ENCODE results near the gene DESI1. TPM values are rescaled to one million over a fixed set of nuclear protein-coding genes. Genes with fewer than 3 reads are reported as not detected.

The DESI1 gene
- total RNA-seq, 1 experiment from 2014 or later = 40.8 TPM

- H3K4me2 ChIP-seq (ENCODE audit: low read length) = no peak overlapping the region
- H3K4me1 ChIP-seq (ENCODE audit: control insufficient read depth in 1 of 2, insufficient read depth in 2 of 2, low read length in 2 of 2) = no peaks in the 10 kb centered on the region
- ATAC-seq = no peak
- no peak overlapping the region for H3K27ac ChIP-seq (ENCODE audit: low read depth, low read length)
- H3K79me2 ChIP-seq (ENCODE audit: insufficient read depth, low read length) = no peaks in the 10 kb centered on the region
- 0 out of 4 replicates have a peak, but pooled peaks cover 2 to 11% of the 10 kb centered on the region in 2 experiments for H3K36me3 ChIP-seq (ENCODE audit: control insufficient read depth in 1 of 2, insufficient read depth in 2 of 2, low read length in 2 of 2)
- intact Hi-C loops (cut with micrococcal nuclease) = no loop called here
- no peaks in the 10 kb centered on the region for H3K27me3 ChIP-seq (ENCODE audit: insufficient read depth, low read length)
- no peak overlapping the region for H3K4me3 ChIP-seq (replicated peaks in 1 of 2; ENCODE audit: low read depth in 1 of 2, low read length in 2 of 2)
- no peak overlapping the region for H2AFZ ChIP-seq (ENCODE audit: low read depth, low read length, poor library complexity, severe bottlenecking)
- H3K9me3 ChIP-seq (ENCODE audit: control insufficient read depth in 1 of 2, insufficient read depth in 1 of 2, low read depth in 1 of 2, low read length in 2 of 2) = no peaks in the 10 kb centered on the region
- no peaks in the 10 kb centered on the region for H3K9me2 ChIP-seq (ENCODE audit: insufficient read depth)
- TF ChIP-seq EZH2phosphoT487 (IDR thresholded peaks at IDR 0.05; ENCODE audit: borderline replicate concordance) (no peak), CEBPB (IDR thresholded peaks at IDR 0.05; ENCODE audit: low read depth) (no peak), POLR2A (IDR thresholded peaks at IDR 0.05; ENCODE audit: borderline replicate concordance, extremely low read depth, insufficient read depth, insufficient read length) (no peak), POLR2AphosphoS5 (IDR thresholded peaks at IDR 0.05; ENCODE audit: low read depth, low read length) (no peak), REST (IDR thresholded peaks at IDR 0.05; ENCODE audit: low read depth) (no peak), SP1 (IDR thresholded peaks at IDR 0.05; ENCODE audit: low read depth) (no peak), CBX3 (IDR thresholded peaks at IDR 0.05; ENCODE audit: low read depth) (no peak), CTCF (IDR thresholded peaks at IDR 0.05 in 2 of 3, conservative IDR thresholded peaks at IDR 0.05 in 1 of 3; ENCODE audit: borderline replicate concordance in 1 of 3, insufficient read depth in 1 of 3, low read depth in 2 of 3, low read length in 2 of 3) (no peak), FOSL1 (IDR thresholded peaks at IDR 0.05; ENCODE audit: low read depth) (no peak), YY1 (IDR thresholded peaks at IDR 0.05; ENCODE audit: extremely low read depth, insufficient replicate concordance, low read depth, low read length) (no peak), ELF1 (IDR thresholded peaks at IDR 0.05; ENCODE audit: borderline replicate concordance, low read depth) (no peak), RAD21 (IDR thresholded peaks at IDR 0.05; ENCODE audit: low read depth) (no peak), SIN3A (IDR thresholded peaks at IDR 0.05; ENCODE audit: low read depth) (no peak), SRF (IDR thresholded peaks at IDR 0.05; ENCODE audit: low read depth) (no peak), ZNF274 (IDR thresholded peaks at IDR 0.05; ENCODE audit: low read depth, low read length) (no peak), ZFX (IDR thresholded peaks at IDR 0.05) (no peak)
- TF ChIP-seq, protein P1, sequence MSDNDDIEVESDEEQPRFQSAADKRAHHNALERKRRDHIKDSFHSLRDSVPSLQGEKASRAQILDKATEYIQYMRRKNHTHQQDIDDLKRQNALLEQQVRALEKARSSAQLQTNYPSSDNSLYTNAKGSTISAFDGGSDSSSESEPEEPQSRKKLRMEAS (IDR thresholded peaks at IDR 0.05) = no peak
- TF ChIP-seq, protein P2, sequence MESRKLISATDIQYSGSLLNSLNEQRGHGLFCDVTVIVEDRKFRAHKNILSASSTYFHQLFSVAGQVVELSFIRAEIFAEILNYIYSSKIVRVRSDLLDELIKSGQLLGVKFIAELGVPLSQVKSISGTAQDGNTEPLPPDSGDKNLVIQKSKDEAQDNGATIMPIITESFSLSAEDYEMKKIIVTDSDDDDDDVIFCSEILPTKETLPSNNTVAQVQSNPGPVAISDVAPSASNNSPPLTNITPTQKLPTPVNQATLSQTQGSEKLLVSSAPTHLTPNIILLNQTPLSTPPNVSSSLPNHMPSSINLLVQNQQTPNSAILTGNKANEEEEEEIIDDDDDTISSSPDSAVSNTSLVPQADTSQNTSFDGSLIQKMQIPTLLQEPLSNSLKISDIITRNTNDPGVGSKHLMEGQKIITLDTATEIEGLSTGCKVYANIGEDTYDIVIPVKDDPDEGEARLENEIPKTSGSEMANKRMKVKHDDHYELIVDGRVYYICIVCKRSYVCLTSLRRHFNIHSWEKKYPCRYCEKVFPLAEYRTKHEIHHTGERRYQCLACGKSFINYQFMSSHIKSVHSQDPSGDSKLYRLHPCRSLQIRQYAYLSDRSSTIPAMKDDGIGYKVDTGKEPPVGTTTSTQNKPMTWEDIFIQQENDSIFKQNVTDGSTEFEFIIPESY (IDR thresholded peaks at IDR 0.05; ENCODE audit: extremely low read depth, insufficient replicate concordance, low read length) = no peak
- TF ChIP-seq, protein P3, sequence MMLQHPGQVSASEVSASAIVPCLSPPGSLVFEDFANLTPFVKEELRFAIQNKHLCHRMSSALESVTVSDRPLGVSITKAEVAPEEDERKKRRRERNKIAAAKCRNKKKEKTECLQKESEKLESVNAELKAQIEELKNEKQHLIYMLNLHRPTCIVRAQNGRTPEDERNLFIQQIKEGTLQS (IDR thresholded peaks at IDR 0.05) = no peak
- ChIA-PET POLR2A (interaction anchor here (2.1 kb wide), 1 partner anchor 11 kb away, joined by 10 read pairs; the partner anchor contains the start of gene PMM1), CTCF (interaction anchor here (0.6 kb wide), 1 partner anchor 365 kb away, joined by 6 read pairs; no protein-coding TSS in a partner anchor), RAD21 (ENCODE audit: low non-redundant PET in 1 of 2, low total read pairs in 2 of 2, uncharacterized antibody in 2 of 2, unreplicated experiment in 2 of 2) (no interaction called here)
- H3K9ac ChIP-seq (ENCODE audit: low read length) = no peak overlapping the region
- no peaks in the 10 kb centered on the region for H4K20me1 ChIP-seq (ENCODE audit: insufficient read depth)
- BruUV-seq (replicated peaks) = no TSS peak
- DNase-seq (ENCODE audit: low read depth, low spot score) = no peak
These were observed 42.0 kb downstream of the DESI1 start for GRCh38 chr22:41578818-41579217.

Data from HCT116 (cell line).